T-helper 2 cell (primary cell): ENCODE measurements around the gene SEL1L2.
A peak's percentile ranks its signal among the peaks of the same experiment; 100 is the strongest.

ENCODE experiments used
- DNase-seq, 5 experiments: peaks; one replicate each; pipeline versions ENCODE4 v3.0.0 to v3.0.0-alpha.2; 2012 to 2022

Gene SEL1L2

DNA sequence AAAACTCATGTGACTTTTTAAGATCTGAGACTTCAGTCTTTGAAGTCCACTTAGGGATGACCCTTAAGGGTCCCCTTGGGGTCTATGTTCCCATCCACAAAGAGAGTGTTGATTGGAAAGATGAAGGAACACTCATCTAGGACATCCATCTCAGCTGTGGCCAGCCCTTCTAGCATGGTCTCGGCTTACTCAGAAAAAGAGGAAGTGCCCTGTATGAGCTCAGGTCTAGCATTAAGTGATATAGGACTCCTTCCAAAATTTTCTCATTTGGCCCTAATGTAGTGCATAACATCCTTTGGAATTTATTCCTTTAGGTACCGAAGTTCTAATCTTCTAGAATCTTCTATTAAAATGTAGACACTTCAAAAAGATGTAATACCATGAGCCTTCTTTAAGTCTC lies 128.2 kb downstream of the SEL1L2 start:
- DNase-seq, result no peak

DNA sequence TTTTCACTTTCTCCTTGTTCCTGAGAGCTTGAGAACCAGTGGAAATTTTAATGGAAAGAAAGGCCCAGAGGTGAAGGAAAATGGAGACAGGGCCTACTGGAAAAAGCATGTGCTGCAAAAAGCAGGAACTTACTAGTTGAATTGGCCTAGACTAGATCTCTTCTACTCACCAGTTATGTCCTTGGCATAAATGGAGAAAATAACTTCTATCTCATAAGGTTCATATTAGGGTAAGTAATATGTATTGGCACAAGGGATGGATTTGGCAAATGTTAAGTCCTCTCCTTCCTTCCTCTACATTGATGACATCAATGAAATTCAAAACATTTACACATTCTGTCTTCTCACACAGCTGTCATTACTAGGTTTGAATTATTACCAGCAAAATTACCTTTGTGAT lies 131.5 kb downstream of the SEL1L2 start:
- DNase-seq, result no peak

DNA sequence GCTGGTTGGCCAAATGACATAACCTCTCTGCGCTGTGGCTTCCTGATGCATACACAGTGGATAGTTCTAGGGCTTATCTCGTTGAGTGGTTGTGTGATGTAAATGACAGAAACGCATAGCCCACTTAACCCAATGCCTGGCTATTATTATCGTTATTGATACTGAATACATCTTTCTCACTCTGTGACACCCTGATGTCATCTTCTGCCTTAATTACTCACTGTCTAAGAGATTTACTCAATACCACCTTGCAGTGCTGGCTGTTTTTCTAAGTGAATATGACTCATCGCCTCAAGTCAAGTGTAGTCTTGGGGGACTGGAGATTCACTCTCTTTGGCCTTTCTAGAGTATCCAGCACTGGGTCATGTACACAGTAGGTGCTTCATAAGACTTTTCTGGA lies 132.0 kb downstream of the SEL1L2 start:
- DNase-seq, result no peak

DNA sequence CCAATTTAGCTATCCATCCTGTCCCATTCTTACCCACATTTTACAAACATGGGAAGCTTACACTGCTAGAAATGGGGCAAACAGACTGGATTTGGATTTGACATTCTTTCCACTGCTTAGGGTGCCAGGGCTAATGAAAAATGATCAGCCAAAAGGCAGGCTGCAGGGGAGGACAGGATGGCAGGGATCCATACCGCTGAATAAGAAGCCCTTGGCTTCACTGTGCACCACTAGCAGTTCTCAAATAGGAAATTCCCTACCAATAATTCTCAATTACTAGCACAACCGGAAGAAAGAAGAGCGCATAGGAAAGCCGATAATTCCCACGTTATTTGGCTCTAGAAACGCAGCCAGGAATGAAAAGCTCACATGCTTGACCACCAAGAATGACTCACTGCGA lies 132.5 kb downstream of the SEL1L2 start:
- DNase-seq, result no peak

DNA sequence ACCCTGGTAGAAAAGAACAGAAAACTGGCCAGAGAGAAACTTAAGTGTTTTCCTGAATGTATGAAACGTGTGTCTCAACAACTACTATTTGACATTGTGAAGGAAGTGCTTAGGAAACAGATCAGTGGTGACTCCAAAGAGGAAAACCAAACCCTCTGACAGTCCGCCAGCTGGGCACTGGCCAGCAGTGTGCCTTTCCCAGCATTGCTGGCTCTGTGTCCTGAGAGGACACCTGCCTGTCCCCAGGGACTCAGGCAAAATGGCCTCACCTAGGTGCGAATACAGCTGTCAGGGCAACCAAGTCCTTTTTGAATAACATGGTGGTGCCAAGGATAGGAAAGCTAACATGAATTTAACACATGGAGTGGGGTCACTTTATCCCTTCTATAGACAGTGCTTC lies 133.1 kb downstream of the SEL1L2 start:
- no peak for DNase-seq

DNA sequence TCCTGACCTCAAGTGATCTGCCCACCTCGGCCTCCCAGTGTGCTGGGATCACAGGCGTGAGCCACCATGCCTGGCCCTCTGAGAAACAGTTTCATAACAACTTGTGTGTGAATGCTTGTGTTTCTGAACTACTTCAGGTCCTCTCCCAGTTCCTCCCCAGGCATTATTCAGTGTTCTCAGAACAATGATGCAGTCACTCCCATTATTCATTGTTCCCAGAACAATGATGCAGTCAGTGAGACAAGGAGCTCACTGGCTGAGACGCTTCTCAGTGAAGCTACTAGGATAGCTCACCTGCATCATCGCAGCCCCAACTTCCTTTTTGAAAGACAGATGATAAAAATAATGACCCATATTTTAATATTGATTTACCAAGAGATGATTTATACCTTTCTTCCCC lies 134.1 kb downstream of the SEL1L2 start:
- no peak for DNase-seq

DNA sequence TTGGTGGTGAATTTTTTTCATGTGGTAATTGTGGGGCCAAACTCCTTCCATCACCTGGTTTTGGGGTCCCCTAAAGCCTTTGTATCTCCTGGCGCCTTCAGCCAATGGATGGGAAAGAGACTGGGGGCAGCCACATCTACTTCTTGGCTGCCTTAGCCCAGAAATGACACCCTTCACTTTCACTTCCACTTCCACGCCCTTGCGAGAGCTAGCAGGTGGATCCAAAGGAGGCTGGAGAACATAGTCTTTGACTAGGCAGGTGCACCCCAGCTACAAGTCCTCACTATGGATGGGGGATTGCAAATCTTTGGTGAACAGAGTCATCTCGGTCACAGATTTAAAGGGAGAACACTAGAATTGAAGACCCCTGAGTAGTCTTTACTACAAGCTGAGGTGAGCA lies 134.8 kb downstream of the SEL1L2 start:
- DNase-seq, result no peak

DNA sequence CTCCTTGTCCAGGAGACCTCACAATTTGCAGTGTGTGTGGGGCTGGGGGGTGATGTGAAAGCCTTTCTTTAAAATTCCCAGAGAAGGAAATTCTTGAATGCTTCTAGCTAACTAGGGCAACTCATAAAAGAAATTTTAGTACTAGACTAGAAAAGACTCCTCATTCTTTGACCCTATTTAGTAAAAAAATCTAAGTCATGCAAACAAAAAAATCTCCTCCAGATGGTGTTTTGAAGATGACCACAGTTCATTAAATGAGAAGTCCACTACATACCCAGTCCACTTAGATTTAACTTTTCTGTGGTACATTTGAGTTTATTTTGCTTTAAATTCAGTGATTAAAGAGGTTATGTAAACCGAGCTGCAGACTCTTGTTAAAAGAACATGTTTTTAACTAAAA lies 138.1 kb downstream of the SEL1L2 start:
- no peak for DNase-seq

DNA sequence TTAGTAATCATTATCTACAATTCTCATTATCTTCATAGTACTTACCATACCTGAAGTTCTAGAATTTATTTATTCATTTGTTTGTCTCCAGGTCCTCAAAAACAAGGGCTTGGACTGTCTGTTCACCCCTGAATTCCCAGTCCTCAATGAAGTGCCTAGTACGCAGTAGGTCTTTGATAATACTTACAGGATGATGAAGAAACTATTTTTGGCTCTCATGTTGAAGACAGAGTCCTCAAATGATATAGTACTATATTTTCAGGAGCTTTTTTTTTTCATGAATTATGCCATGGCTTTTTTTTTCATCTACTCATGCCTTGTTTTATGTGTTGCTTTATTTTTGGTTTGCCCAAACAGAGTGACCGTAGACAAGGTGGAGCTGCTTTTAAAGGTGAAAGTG lies 139.1 kb downstream of the SEL1L2 start:
- DNase-seq, result no peak

DNA sequence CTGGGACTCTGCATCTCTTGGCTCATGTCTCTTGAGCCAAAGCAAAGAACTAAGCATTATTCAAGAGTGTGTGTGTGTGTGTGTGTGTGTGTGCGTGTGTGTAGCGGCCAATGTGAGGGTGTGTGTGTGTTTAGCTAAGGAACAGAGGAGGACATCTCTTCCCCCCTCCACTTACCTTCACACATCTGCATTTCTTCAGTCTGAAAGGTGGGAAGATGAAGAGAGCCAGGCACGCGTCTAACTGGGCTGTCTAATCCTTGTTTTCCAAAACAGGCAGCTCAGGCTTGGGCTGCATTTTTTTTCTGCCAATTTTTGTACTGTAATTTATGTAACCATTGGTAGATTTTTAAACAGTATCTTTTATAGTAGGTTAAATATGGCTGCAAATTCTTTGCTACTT lies 146.1 kb downstream of the SEL1L2 start:
- DNase-seq, result no peak

DNA sequence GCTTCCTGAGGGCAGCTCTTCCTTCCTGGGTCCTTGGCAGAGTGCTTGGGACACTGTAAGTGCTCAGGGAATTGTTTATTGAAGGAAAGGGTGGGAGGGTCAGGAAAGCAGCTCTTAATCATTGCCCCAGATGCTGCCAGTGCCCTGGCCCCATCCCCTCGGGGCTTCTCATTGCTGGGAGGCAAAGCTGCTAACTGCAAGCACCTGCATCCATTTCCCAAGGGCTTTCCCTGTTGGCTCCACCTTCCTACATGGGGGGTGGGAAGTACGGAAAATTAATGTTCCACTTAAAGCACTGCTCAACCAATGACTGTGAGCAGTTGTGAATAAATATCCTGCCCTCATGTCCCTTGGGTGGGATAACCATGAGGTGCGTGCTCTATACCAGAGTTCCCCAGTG lies 149.2 kb downstream of the SEL1L2 start:
- DNase-seq, result no peak

DNA sequence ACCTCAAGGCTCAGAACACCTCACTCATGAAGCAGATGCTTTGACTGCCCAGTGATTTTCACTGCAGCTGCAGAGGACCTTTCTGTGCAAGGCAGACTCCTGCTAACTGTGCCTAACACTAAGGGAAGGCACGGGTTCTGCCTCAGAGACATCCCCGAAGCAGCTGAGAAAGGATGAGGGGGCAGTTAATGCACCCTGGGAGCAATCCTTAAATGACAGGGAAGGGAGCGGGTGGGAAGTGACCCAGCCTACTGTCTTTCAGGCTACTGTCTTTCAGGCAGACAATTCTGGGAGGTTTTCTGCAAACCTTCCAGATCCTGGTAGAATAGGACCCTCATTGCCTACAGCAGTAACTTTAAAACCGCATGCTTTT lies 150.3 kb downstream of the SEL1L2 start:
- DNase-seq, result no peak

DNA sequence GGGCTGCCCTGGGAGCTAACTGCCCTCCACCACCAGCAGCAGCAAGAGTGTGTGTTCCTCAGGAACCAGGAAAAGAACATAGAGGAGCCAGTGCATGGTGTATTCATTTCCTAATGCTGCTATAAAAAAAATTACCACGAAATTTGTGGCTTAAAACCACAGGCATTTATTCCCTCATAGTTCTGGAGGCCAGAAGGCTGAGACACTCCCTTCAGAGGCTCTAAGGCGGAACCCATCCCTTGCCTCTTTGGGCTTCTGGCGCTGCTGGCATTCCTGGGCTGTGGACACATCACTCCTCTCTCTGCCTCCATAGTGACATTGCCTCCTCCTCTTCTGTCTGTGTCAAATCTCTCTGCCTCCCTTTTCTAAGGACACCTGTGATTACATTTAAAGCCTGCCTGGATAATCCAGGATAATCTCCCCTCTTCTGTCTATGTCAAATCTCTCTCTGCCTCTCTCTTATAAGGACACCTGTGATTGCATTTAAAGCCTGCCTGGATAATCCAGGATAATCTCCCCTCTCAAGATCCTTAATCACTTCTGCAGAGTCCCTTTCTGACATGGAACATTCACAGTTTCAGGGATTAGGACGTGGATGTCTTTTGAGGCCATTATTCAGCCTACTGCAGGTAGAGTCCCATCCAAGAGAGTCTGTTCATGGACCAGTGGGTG lies 150.9 kb downstream of the SEL1L2 start:
- DNase-seq, result no peak

DNA sequence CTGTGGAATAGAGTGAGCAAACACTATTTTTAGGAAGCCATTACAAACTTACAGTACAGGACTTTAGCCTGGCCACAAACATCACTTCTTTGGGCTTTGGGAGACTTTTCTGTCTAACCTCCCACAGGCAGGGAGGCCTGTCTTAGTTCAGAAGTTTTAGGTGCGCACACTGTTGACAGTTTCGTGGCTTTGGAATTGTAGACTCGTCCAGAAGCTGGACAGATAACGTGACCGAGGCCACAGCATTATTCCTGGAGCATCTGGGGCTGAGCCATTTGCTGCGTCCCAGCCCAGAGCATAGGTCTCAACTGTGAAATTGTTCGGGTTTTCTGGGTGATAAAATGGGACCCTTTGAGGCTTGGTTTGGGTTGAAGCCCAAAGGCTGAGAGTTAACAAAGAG lies 151.8 kb downstream of the SEL1L2 start:
- no peak for DNase-seq

DNA sequence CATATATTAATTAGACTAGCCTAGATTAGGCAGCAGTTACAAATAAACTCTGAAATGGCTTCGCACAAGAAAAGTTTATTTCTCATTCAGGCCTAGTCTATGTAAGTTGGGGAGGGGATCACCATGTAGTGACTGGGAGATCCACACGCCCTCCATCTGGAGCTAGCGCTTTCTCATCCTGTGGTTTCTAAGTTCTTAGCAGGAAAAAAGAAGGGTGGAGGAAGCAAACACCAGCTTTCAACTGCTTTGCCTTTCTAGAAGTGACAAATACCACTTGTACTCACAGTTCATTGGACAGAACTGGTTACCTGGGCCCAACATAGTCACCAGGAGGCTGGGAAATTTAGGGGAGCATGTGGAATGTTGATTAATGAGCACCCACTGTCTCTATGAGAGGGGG lies 158.9 kb downstream of the SEL1L2 start:
- DNase-seq, result no peak

DNA sequence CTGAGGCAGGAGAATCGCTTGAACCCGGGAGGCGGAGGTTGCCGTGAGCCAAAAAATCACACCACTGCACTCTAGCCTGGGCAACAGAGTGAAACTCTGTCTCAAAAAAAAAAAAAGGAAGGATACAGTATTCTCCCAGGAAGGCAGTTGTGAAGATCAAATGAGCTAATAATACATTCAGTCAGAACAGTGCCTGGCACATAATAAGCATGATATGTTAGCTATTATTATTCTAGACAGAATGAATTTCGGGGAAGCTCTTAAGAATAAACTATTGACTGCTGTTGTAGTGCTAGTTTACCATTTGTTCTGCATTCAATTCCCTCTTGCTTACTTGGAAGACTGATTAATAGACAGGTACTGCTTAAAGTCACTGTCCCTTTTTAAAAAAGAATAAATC lies 164.9 kb downstream of the SEL1L2 start:
- no peak for DNase-seq

DNA sequence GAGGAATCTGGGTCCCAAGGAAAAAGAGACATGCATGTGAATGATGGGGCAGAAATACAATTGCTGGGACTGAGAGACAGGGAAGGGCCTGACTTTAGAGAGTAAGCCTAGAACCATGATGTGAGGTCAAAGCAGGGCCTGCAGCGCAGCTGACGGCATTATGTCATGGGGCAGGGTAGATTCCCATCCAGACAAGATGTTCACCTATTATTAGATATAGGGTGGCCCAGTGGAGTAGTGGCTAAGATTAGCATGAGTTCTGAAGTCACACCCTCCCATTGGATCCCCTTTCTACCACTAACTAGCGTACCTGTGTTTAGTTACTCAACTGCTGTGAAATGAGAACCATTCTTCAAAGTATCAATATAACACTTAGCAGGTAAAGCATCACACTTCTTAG lies 166.0 kb downstream of the SEL1L2 start:
- DNase-seq, result no peak

DNA sequence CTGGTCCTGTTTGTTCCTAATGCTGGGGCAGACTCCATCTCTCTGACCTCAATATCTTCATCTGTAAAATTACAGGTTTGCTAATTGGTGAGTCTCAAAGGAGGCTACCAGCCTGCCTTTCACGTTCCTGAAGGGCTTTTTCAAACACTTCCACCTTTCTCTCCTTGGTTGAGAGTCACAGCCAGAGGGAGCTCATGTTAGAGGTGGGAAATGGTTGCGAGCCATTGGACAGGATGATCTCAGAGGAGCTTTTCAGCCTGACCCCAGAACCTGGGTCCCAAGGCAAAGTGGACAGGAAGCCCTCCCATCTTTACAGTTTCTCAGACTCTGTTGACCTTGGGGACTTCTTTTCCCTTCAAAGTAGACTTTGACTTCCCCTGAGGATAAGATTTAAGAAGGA lies 168.0 kb downstream of the SEL1L2 start:
- no peak for DNase-seq

DNA sequence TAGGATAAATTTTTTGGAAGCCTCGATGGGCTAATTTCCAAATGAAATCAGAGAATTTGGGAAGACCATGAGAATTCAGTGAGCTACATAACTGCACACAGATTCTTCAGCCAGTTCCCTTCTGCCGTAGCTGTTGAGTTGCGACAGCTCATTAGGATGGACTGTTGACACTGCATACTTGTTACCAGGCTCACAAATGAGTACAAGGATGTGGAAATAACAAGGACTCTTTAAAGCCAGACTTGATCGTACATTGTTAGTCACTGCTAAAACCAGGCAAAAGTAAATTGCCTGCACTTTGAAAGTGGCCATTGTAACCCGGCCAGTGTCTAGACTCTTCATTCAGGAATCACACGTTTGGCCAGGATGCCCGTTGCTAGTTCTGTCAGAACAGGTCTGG lies 168.5 kb downstream of the SEL1L2 start:
- no peak for DNase-seq

DNA sequence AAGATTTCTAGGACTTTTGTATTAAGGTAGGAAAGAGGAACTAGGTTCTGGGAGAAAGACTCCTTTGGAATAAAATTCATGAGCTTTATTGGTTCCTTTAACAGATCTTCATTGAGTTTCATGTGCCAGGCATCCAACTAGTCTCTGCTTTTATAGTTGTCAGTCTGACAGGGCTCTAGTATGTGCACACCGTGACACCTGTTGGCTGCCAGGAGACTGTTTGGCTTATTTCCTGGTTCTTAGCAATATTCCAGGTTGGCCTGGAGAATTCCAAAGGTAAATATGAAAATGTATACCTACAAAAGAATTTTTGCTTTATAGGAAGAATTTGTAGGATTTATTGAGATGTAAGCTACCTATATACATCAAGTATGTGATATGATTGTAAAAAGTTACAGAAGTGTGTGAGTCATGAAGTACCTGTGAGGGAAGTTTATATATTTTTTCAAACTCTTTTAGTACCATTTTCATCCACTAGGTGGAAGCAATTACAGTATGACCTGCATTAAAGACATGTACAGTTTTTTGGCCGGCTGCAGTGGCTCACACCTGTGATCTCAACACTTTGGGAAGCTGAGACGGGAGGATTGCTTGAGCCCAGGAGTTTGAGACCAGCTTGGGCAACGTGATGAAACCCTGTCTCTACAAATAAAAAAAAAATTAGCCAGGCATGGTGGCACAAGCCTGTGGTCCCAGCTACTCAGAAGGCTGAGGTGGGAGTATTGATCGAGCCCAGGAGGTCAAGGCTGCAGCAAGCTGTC lies 170.3 kb downstream of the SEL1L2 start:
- peak in 1 of 5 experiments; percentile 54 for DNase-seq

DNA sequence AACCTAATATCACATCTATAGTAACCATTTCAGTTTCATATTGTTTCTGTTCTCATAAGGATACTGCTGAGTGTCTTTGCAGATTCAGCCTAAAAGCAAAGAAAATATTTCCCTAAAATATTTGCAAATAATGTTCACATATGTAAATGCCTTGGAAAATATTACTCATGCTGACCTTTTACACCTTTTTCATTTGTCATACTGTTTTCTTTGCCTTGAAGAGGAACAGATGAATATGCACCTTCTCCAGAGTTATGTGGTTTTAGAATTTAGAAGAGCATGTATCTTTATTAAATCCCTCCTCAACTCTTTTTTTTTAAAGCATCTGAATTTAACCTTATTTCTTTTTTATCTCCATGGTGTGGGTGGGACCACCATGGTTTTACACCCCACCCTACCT lies 173.1 kb downstream of the SEL1L2 start:
- no peak for DNase-seq

DNA sequence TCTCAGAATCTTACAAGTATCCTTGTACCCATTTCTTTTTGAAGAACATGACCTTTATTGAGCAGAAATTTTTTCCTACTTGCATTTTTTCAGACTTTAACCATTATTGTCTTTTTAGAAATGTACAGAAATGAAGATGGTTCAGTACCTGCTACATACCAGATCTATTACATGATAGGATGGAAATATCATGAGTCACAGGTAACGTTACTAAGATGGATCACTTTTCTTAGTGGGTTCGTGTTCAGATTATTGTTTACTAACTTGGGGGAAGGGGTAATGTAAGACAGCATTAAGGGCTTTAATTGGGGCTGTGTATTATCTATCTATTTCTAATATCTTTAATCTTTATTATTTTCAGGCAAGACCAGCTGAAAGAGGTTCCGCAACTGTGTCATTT lies 173.7 kb downstream of the SEL1L2 start:
- no peak for DNase-seq

DNA sequence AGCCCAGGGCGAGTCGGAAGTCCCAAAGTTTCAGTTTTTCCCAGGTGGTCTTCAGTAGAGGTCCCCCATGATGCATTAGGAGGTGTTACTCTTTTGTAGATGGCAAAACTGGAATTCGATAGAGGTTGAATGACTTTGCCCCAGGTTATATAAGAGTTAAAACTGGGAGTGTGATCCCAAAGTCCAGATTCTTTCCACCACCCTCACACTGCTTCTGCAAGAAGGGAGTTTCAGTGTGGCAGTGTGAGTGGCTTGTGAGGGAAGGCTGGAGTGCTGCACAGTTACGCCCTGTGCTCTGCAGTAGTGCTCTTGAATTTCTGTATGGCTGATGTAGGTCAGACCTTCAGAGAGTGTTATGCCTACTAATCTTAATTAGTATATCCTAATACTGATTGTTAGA lies 175.7 kb downstream of the SEL1L2 start:
- no peak for DNase-seq

DNA sequence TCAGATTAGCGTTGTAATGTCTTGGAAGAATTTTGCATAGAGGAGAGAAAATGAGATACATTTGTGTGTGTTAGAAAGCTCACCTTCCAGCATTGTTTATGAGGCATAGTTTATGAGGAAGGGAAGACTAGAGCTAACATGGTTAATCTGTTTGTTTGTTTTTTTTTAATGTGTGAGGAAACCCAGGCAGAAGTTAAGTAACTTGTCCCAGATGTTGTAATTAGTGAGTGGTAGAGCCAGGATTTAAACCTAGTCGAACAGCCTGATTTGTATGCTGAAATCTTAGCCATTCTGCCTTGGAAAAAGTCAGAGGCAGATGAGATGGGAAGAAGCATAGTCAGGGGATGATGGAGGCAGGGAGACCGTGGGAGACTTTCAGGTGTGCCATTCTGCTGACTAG lies 176.5 kb downstream of the SEL1L2 start:
- no peak for DNase-seq

DNA sequence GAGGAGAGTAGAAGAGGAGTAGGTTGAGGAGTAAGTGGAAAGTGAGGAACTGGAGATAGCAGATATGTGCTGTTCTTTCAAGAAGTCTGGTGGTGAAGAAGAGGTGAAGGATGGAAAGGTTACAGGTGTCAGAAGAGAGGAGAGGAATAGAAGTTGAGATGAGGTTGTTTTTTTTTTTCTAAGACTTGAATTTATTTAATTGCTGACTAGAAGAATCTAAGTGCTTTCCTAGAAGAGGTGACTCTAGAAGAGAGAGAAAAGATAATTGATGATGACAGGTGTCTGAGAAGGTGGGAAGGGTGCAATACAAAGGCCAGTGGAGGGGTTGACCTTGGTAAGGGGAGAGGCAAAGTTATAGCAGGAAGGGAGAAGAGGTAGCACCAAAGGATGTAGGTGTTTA lies 180.0 kb downstream of the SEL1L2 start:
- no peak for DNase-seq
